ENCODE measurements around the gene TTC27.

The TTC27 gene

DNA sequence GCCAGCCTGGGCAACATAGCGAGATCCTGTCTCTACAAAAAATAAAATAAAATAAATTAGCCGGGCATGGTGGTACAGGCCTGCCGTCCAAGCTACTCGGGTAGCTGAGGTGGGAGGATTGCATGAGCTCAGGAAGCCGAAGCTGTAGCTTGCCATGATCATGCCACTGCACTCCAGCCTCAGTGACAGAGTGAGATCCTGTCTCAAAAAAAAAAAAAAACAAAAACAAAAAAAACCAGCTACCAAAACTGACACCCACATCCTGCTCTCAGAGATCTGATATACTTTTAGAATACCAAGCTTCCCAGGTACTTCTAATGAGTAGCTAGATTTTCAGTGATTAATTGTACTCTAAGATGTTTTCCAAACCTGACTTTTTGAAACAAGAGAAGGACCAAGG, 74.0 kb downstream of the TTC27 start:
- TF ChIP-seq, protein P1, sequence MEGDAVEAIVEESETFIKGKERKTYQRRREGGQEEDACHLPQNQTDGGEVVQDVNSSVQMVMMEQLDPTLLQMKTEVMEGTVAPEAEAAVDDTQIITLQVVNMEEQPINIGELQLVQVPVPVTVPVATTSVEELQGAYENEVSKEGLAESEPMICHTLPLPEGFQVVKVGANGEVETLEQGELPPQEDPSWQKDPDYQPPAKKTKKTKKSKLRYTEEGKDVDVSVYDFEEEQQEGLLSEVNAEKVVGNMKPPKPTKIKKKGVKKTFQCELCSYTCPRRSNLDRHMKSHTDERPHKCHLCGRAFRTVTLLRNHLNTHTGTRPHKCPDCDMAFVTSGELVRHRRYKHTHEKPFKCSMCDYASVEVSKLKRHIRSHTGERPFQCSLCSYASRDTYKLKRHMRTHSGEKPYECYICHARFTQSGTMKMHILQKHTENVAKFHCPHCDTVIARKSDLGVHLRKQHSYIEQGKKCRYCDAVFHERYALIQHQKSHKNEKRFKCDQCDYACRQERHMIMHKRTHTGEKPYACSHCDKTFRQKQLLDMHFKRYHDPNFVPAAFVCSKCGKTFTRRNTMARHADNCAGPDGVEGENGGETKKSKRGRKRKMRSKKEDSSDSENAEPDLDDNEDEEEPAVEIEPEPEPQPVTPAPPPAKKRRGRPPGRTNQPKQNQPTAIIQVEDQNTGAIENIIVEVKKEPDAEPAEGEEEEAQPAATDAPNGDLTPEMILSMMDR (conservative IDR thresholded peaks at IDR 0.05; ENCODE audit: low read depth): no peak

DNA sequence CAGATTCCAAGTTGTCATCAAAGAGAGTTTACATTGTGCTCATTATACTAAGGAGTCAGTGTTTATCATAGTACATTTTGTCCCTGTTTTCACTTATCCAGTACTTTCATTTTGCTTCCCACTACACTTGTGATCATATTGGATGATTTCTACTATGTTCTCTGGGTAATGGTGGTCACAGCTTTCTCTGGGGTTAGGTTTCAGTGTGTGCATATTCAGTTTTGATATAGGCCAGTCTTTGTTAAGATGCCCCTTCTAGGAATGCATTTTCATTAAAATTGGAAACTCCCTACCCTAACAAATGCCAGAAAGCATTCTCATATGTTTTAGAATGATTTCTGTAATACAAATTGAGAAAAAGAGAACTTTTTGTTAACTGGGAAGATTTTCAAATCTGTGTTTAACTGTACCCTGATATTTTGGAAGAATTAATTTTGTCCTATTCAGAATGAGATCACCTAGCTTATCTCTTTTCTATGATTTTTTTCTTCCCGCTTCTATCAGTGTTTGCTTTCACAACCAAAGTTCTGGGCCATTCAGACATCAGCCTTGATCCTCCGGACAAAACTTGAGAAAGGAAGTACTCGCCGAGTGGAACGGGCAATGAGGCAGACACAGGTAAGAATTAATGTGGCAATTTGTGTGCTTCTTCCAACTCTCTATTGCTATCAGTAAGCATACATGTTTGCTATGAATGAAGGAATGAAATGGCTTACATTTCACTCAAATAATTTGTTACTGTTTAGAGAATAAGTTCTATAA, 74.6 kb downstream of the TTC27 start:
- ChIA-PET POLR2A (ENCODE audit: low non-redundant PET) (no interaction called here), CTCF (interaction anchor here (0.7 kb wide), 1 partner anchor 665 kb away, joined by 4 read pairs; no protein-coding TSS in a partner anchor)
- no peak for DNase-seq (ENCODE audit: low spot score)
- TF ChIP-seq, protein P1 (conservative IDR thresholded peaks at IDR 0.05; ENCODE audit: low read depth): no peak
- H3K27ac ChIP-seq: no peak overlapping the region

More for the DNA sequence above, 74.0 kb downstream of the TTC27 start:
- H3K27ac ChIP-seq: no peak overlapping the region
- no peak for DNase-seq (ENCODE audit: low spot score)
- ChIA-PET CTCF (no interaction called here), POLR2A (ENCODE audit: low non-redundant PET) (no interaction called here)

- no peak overlapping the region for H3K27ac ChIP-seq
- POLR2A ChIA-PET (ENCODE audit: low non-redundant PET): no interaction called here
- TF ChIP-seq, protein P1 (conservative IDR thresholded peaks at IDR 0.05; ENCODE audit: low read depth): no peak
- no peak for DNase-seq (ENCODE audit: low spot score)
- CTCF ChIA-PET: no interaction called here
These were observed 79.1 kb downstream of the TTC27 start for GRCh38 chr2:32706815-32707579.

DNA sequence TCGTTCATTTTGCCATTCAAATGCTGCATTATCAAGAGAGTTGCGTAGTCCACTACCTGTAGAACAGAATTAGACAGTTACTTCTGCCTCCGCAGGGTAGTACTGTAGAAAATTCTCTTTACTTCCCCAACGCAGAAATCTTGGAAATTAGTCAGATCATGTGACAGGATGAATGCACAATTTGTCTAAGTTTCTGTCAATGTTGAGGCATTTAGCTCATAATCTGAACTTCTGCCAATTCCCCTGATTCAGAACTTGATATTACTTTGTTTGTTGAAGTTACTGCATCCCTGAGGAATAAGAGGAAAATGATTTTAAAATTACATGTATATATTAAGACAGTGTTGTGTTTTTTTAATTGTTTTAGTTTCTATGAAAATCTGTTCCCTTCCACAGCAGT, 83.4 kb downstream of the TTC27 start:
- DNase-seq (ENCODE audit: low spot score): peak; percentile 41
- POLR2A ChIA-PET (ENCODE audit: low non-redundant PET): no interaction called here
- TF ChIP-seq, protein P1 (conservative IDR thresholded peaks at IDR 0.05; ENCODE audit: low read depth): no peak
- CTCF ChIA-PET: interaction anchor here (0.5 kb wide), 1 partner anchor 70 kb away, joined by 3 read pairs; no protein-coding TSS in a partner anchor
- H3K27ac ChIP-seq: peak overlapping the region; percentile 68

DNA sequence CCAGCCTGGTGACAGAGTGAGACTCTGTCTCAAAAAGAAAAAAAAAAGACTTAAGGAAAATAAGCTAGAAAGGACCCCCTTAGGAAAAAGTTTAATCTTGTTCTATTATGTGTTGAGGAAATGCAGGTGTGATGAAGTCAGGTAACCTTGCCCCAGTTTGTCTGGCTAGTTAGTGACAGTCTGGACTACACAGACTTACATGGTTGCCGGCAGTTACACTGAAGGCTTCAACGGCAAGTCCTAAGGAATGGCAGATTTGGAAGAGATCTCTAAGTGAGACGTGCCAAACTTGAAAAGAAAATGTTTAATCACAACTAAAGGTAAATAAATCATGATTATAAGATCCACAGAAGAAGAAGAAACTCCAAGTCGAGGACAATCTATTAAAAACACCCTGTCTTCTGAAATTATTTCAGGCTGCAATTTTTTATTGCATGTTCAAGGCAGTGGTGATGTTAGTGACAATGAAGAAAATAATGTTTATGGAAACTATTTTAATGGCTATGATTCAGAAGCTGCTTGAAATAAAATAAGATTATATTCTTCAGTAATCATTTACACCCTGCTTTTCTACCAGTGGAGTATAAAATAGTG, 84.2 kb downstream of the TTC27 start:
- DNase-seq (ENCODE audit: low spot score): no peak
- ChIA-PET CTCF (interaction anchor here (0.5 kb wide), 1 partner anchor 71 kb away, joined by 3 read pairs; no protein-coding TSS in a partner anchor), POLR2A (ENCODE audit: low non-redundant PET) (no interaction called here)
- TF ChIP-seq, protein P1 (conservative IDR thresholded peaks at IDR 0.05; ENCODE audit: low read depth): no peak
- H3K27ac ChIP-seq: peak overlapping the region; percentile 68

DNA sequence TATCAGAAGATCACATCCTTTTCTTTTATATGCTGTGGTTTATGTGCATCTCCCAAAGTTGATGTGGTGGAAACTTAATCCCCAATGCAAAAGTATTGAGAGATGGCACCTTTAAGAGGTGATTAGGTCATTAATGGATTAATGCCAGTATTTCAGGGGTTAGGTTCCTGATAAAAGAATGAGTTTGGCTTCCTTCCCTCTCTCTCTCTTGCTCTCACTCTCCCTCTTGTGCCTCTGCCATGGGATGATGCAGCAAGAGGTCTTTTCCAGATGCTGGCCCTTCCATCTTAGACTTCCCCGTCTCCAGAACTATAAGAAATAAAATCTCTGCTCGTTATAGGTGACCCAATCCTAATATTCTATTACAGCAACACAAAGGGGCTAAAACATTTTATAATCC, 85.0 kb downstream of the TTC27 start:
- ChIA-PET CTCF (no interaction called here), POLR2A (ENCODE audit: low non-redundant PET) (no interaction called here)
- H3K27ac ChIP-seq: no peak overlapping the region
- TF ChIP-seq, protein P1 (conservative IDR thresholded peaks at IDR 0.05; ENCODE audit: low read depth): no peak
- no peak for DNase-seq (ENCODE audit: low spot score)
